HEK293 (cell line): ENCODE measurements around the gene GOLIM4.

Source experiments
- CTCF ChIA-PET: fragments of 350-600 bp; formaldehyde crosslinking; extraction: SDS; loops from one replicate; lab custom pipeline; 2021; ENCODE audit warnings: antibody characterized with exemption; lab: Yijun Ruan, JAX
- POLR2A ChIA-PET: fragments of 300-600 bp; formaldehyde crosslinking; extraction: SDS; loops from one replicate; lab custom pipeline; 2020; ENCODE audit warnings: antibody characterized with exemption, inconsistent platforms; lab: Yijun Ruan, JAX
- H3K27ac ChIP-seq: fragments of 200-500 bp; sonication (Bioruptor generic); 2 replicates; pipeline ENCODE4 v1.5.1; 2014; ENCODE audit warnings: low read depth, low read length, control low read depth, inconsistent platforms; ENCODE audit errors: extremely low read depth
- H3K36me3 ChIP-seq, 2 experiments: fragments of 200-500 bp in 1 of 2; sonication (Bioruptor generic) in 1 of 2; 1 replicate in 1 of 2; 2 replicates in 1 of 2; pipeline ENCODE4 v1.5.1; 2014 to 2017; ENCODE audit warnings: inconsistent platforms in 2 of 2, low read length in 2 of 2; ENCODE audit not compliant: control insufficient read depth in 2 of 2, insufficient read depth in 1 of 2
- H3K4me1 ChIP-seq: fragments of 200-500 bp; sonication (Bioruptor generic); 2 replicates; pipeline ENCODE4 v1.5.1; 2014; ENCODE audit warnings: mild to moderate bottlenecking, low read length, inconsistent platforms; ENCODE audit not compliant: control insufficient read depth, insufficient read depth
- H3K4me3 ChIP-seq: 2 replicates; pipeline ENCODE4 v1.5.1; 2011; ENCODE audit warnings: low read depth, mild to moderate bottlenecking, control low read depth, low read length, moderate library complexity
- H3K9me3 ChIP-seq: fragments of 200-500 bp; sonication (Bioruptor generic); 2 replicates; pipeline ENCODE4 v1.5.1; 2014; ENCODE audit warnings: low read depth, low read length, inconsistent platforms; ENCODE audit not compliant: control insufficient read depth, insufficient read depth
- BCL6B ChIP-seq: fragments of 450-650 bp; formaldehyde crosslinking; IDR thresholded peaks from 2 replicates; pipeline ENCODE4 v1.5.1; 2017; ENCODE audit warnings: missing biosample characterization, missing genetic modification characterization
- ELK4 ChIP-seq: IDR thresholded peaks from 2 replicates; pipeline ENCODE4 v1.6.1; 2011; ENCODE audit warnings: mild to moderate bottlenecking, low read depth, low read length, borderline replicate concordance
- GLIS1 ChIP-seq: fragments of 450-650 bp; formaldehyde crosslinking; IDR thresholded peaks from 2 replicates; pipeline ENCODE4 v1.5.1; 2016; ENCODE audit warnings: missing biosample characterization, missing genetic modification characterization
- SP7 ChIP-seq: fragments of 450-650 bp; formaldehyde crosslinking; IDR thresholded peaks from 2 replicates; pipeline ENCODE4 v1.5.1; 2016; ENCODE audit warnings: missing biosample characterization, missing genetic modification characterization
- WT1 ChIP-seq: fragments of 450-650 bp; formaldehyde crosslinking; IDR thresholded peaks from 2 replicates; pipeline ENCODE4 v1.5.1; 2016; ENCODE audit warnings: missing biosample characterization, missing genetic modification characterization
- ZBTB21 ChIP-seq: fragments of 450-650 bp; formaldehyde crosslinking; IDR thresholded peaks from 2 replicates; pipeline ENCODE4 v1.5.1; 2017; ENCODE audit warnings: missing biosample characterization, missing genetic modification characterization
- ZBTB8A ChIP-seq: fragments of 450-650 bp; formaldehyde crosslinking; IDR thresholded peaks from 2 replicates; pipeline ENCODE4 v1.5.1; 2016; ENCODE audit warnings: missing biosample characterization, missing genetic modification characterization
- ZFP41 ChIP-seq: fragments of 450-650 bp; formaldehyde crosslinking; IDR thresholded peaks from 2 replicates; pipeline ENCODE4 v1.5.1; 2016; ENCODE audit warnings: missing biosample characterization, missing genetic modification characterization, borderline replicate concordance
- ZNF138 ChIP-seq: fragments of 450-650 bp; formaldehyde crosslinking; IDR thresholded peaks from 2 replicates; pipeline ENCODE4 v1.5.1; 2016; ENCODE audit warnings: missing biosample characterization, missing genetic modification characterization, borderline replicate concordance
- ZNF169 ChIP-seq: fragments of 450-650 bp; formaldehyde crosslinking; IDR thresholded peaks from 2 replicates; pipeline ENCODE4 v1.5.1; 2016; ENCODE audit warnings: missing biosample characterization, missing genetic modification characterization
- ZNF19 ChIP-seq: fragments of 450-650 bp; formaldehyde crosslinking; IDR thresholded peaks from 2 replicates; pipeline ENCODE4; 2016; ENCODE audit warnings: missing biosample characterization, missing genetic modification characterization, low read depth
- ZNF2 ChIP-seq: fragments of 450-650 bp; formaldehyde crosslinking; IDR thresholded peaks from 2 replicates; pipeline ENCODE4 v1.5.1; 2016; ENCODE audit warnings: missing biosample characterization, missing genetic modification characterization
- ZNF239 ChIP-seq: fragments of 450-650 bp; formaldehyde crosslinking; IDR thresholded peaks from 2 replicates; pipeline ENCODE4 v1.5.1; 2016; ENCODE audit warnings: missing biosample characterization, missing genetic modification characterization
- ZNF280D ChIP-seq: fragments of 450-650 bp; formaldehyde crosslinking; IDR thresholded peaks from 2 replicates; pipeline ENCODE4 v1.5.1; 2016; ENCODE audit warnings: missing biosample characterization, missing genetic modification characterization
- ZNF398 ChIP-seq: fragments of 450-650 bp; formaldehyde crosslinking; IDR thresholded peaks from 2 replicates; pipeline ENCODE4 v1.5.1; 2017; ENCODE audit warnings: missing biosample characterization, missing genetic modification characterization
- ZNF416 ChIP-seq: fragments of 450-650 bp; formaldehyde crosslinking; IDR thresholded peaks from 2 replicates; pipeline ENCODE4 v1.5.1; 2016; ENCODE audit warnings: missing biosample characterization, missing genetic modification characterization
- ZNF426 ChIP-seq: fragments of 450-650 bp; formaldehyde crosslinking; IDR thresholded peaks from 2 replicates; pipeline ENCODE4 v1.5.1; 2017; ENCODE audit warnings: missing biosample characterization, missing genetic modification characterization, mild to moderate bottlenecking, inconsistent platforms, moderate library complexity
- ZNF473 ChIP-seq: fragments of 450-650 bp; formaldehyde crosslinking; IDR thresholded peaks from 2 replicates; pipeline ENCODE4 v1.5.1; 2017; ENCODE audit warnings: missing biosample characterization, missing genetic modification characterization
- ZNF48 ChIP-seq: fragments of 450-650 bp; formaldehyde crosslinking; IDR thresholded peaks from 2 replicates; pipeline ENCODE4 v1.5.1; 2016; ENCODE audit warnings: missing biosample characterization, missing genetic modification characterization
- ZNF530 ChIP-seq: fragments of 450-650 bp; formaldehyde crosslinking; IDR thresholded peaks from 2 replicates; pipeline ENCODE4 v1.5.1; 2016; ENCODE audit warnings: low read depth, missing biosample characterization, missing genetic modification characterization
- ZNF560 ChIP-seq: fragments of 450-650 bp; formaldehyde crosslinking; IDR thresholded peaks from 2 replicates; pipeline ENCODE4 v1.5.1; 2017; ENCODE audit warnings: missing biosample characterization, missing genetic modification characterization, borderline replicate concordance
- ZNF585B ChIP-seq: fragments of 450-650 bp; formaldehyde crosslinking; IDR thresholded peaks from 2 replicates; pipeline ENCODE4 v1.5.1; 2016; ENCODE audit warnings: missing biosample characterization, missing genetic modification characterization
- ZNF610 ChIP-seq: fragments of 450-650 bp; formaldehyde crosslinking; IDR thresholded peaks from 2 replicates; pipeline ENCODE4 v1.5.1; 2016; ENCODE audit warnings: missing biosample characterization, missing genetic modification characterization, borderline replicate concordance
- ZNF664 ChIP-seq: fragments of 450-650 bp; formaldehyde crosslinking; IDR thresholded peaks from 2 replicates; pipeline ENCODE4 v1.5.1; 2016; ENCODE audit warnings: missing biosample characterization, missing genetic modification characterization
- ZNF670 ChIP-seq: fragments of 450-650 bp; formaldehyde crosslinking; IDR thresholded peaks from 2 replicates; pipeline ENCODE4 v1.5.1; 2016; ENCODE audit warnings: missing biosample characterization, missing genetic modification characterization, low read depth
- ZNF707 ChIP-seq: fragments of 450-650 bp; formaldehyde crosslinking; IDR thresholded peaks from 2 replicates; pipeline ENCODE4 v1.5.1; 2016; ENCODE audit warnings: missing biosample characterization, missing genetic modification characterization
- ZNF792 ChIP-seq: fragments of 450-650 bp; formaldehyde crosslinking; IDR thresholded peaks from 2 replicates; pipeline ENCODE4 v1.5.1; 2016; ENCODE audit warnings: missing biosample characterization, missing genetic modification characterization
- ZSCAN18 ChIP-seq: fragments of 450-650 bp; formaldehyde crosslinking; IDR thresholded peaks from 2 replicates; pipeline ENCODE4 v1.5.1; 2016; ENCODE audit warnings: missing biosample characterization, missing genetic modification characterization
- ZSCAN30 ChIP-seq: fragments of 450-650 bp; IDR thresholded peaks from 2 replicates; pipeline ENCODE4 v1.5.1; 2018; ENCODE audit warnings: missing biosample characterization, mild to moderate bottlenecking, missing genetic modification characterization, moderate library complexity

Gene GOLIM4

GRCh38 chr3:168117059-168117458, 21.3 kb upstream of the GOLIM4 start:
- ChIA-PET CTCF (interaction anchor here (1.0 kb wide), 1 partner anchor 48 kb away, joined by 3 read pairs; no protein-coding TSS in a partner anchor), POLR2A (no interaction called here)
- Histone ChIP-seq H3K9me3 (no peaks in the 10 kb centered on the region), H3K36me3 (no peaks in the 10 kb centered on the region), H3K4me3 (no peak overlapping the region), H3K27ac (no peak overlapping the region), H3K4me1 (no peaks in the 10 kb centered on the region)
- TF ChIP-seq ZNF2: no peak
- TF ChIP-seq ZNF610 (tag by site-specific recombination): no peak
- no peak for TF ChIP-seq ZNF792 (tag by site-specific recombination)
- no peak for TF ChIP-seq ZNF560 (tag by site-specific recombination)
- TF ChIP-seq ZFP41 (tag by site-specific recombination): no peak
- no peak for TF ChIP-seq ZNF239
- no peak for TF ChIP-seq ZNF585B (tag by site-specific recombination)
- TF ChIP-seq SP7 (tag by site-specific recombination): no peak
- no peak for TF ChIP-seq ZNF416 (tag by site-specific recombination)
- TF ChIP-seq ZNF19 (tag by site-specific recombination): no peak
- no peak for TF ChIP-seq ZNF48 (tag by site-specific recombination)
- no peak for TF ChIP-seq ZNF530 (tag by site-specific recombination)
- TF ChIP-seq ZNF707 (tag by site-specific recombination): no peak
- no peak for TF ChIP-seq ZNF280D
- no peak for TF ChIP-seq ZNF473 (tag by site-specific recombination)
- no peak for TF ChIP-seq ELK4
- TF ChIP-seq ZSCAN18 (tag by site-specific recombination): no peak
- TF ChIP-seq WT1 (tag by site-specific recombination): no peak

- Histone ChIP-seq H3K4me1 (no peaks in the 10 kb centered on the region), H3K4me3 (no peak overlapping the region), H3K9me3 (no peaks in the 10 kb centered on the region), H3K36me3 (no peaks in the 10 kb centered on the region), H3K27ac (no peak overlapping the region)
- TF ChIP-seq ZNF398: no peak
- TF ChIP-seq ZSCAN30 (tag by site-specific recombination): no peak
- no peak for TF ChIP-seq ZNF664 (tag by site-specific recombination)
- no peak for TF ChIP-seq ZBTB8A (tag by site-specific recombination)
- TF ChIP-seq ZBTB21 (tag by site-specific recombination): no peak
- TF ChIP-seq ZNF138 (tag by site-specific recombination): no peak
- no peak for TF ChIP-seq ZNF670 (tag by site-specific recombination)
- TF ChIP-seq ZNF169 (tag by site-specific recombination): no peak
- no peak for TF ChIP-seq BCL6B (tag by site-specific recombination)
- TF ChIP-seq ZNF426 (tag by site-specific recombination): no peak
- no peak for TF ChIP-seq ZNF473 (tag by site-specific recombination)
- TF ChIP-seq SP7 (tag by site-specific recombination): no peak
- TF ChIP-seq GLIS1 (tag by site-specific recombination): no peak
- ChIA-PET CTCF (no interaction called here), POLR2A (no interaction called here)
Observed at GRCh38 chr3:168116279-168116678, 20.6 kb upstream of the GOLIM4 start.
